Hematopoietic multipotent progenitor cell treated with erythropoietin and hydrocortisone succinate and interleukin-3 and kit ligand, for 17 days (in vitro differentiated cells): ENCODE measurements around the gene LRRC2.
"Not testable (repeated sequence)": the region's sequence is repeated elsewhere in the genome, so short reads cannot be mapped to it uniquely, and the experiment has no call there.

Experiments used
- DNase-seq: peaks from one replicate; pipeline ENCODE4 v3.0.0-alpha.2; 2015; ENCODE audit warnings: low spot score

Gene LRRC2

DNA sequence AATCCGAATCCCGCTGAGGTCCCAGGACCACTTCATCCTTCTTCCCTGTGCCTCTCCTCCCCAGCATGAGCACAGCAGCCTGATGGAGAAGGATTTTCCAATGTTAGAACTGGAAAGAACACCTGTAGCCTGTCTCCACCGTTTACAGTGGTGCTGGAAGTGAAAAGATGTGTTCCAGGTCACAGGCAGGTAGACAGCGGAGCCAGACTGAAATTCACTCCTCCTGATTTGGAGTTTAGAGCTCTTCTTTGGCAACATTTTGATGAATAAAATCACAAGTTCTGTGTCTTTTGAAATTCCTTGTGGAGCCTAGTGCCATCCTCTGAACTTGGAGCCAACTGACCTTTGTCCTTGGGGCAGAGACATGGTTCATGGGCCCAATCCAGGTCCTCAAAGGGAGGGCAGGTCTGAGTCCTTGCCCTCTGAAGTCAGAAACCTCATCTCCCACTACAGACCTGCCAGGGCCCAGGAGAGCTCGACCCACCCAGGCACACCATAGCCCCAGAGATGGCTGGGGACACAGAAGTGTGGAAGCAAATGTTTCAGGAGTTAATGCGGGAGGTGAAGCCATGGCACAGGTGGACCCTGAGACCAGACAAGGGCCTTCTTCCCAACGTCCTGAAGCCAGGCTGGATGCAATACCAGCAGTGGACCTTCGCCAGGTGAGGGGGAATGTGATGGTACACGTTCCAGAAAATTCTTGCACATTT, 68.4 kb downstream of the LRRC2 start, which contains the start of gene RTP3:
Gene RTP3, plus strand, starts transcription at position 421 of the 710 bp plus-strand sequence. Its CDS starts 87 bp downstream, at position 508.
- no peak for DNase-seq

DNA sequence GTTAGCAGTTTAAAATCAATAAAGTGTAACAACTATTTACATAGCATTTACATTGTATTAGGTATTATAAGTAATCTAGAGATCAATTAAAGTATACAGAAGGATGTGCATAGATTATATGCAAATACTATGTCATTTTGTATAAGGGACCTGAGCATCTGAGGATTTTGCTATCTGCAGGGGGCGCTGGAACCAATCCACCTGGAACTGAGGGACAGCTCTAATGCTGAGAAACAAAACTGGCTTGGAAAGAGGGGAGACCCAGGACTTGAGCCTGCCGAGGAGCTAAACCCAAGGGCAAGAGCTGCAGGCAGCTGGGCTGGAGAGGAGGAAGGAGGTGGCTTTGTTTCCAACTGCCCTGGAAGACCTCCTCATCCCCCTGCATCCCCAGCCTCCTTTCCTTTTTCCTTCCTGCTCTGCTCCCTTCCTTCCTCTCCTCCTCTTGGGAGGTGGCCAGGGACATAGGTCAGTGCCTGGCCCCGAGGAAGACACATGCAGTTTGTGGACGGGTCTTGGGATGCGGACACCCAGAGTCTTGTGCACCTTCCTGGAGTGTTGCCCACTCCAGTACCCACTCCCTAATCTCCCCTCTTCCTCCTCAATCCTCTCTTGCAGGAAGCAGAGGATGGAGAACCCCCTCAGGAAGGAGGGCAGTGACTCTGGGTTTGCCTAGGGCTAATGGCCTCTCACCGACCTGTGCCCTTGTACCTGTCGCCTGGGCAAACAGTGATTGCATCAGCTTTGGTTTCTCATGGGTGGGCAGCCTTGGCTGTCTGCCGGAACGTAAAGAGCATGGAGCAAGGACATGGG, 69.2 kb downstream of the LRRC2 start:
- DNase-seq: peak; percentile 66

DNA sequence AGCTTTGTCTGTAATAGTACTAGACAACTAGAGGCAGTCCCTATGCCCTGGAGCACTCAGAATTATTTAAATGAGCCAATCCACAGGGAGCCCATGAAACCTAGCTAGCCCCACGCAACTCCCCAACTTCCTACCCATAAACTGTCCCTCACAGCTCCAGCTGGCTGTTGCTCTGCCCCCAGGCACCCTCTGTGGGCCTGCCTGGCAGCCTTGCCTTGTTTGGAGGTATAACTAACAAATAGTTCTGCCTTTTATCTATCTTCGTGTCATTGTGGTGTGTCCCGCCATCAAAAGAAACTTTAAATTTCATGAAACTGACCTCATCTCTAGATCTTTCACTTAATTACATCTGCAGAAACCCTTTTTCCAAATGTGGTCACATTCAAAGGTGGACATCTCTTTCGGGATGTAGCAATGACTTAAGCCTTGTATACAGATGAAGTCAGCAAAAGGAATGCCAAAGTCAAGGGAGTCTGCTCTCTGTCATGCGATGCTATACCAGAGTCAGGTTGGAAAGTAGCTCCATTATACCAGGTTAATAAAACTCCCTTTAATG, 70.1 kb downstream of the LRRC2 start:
- no peak for DNase-seq

DNA sequence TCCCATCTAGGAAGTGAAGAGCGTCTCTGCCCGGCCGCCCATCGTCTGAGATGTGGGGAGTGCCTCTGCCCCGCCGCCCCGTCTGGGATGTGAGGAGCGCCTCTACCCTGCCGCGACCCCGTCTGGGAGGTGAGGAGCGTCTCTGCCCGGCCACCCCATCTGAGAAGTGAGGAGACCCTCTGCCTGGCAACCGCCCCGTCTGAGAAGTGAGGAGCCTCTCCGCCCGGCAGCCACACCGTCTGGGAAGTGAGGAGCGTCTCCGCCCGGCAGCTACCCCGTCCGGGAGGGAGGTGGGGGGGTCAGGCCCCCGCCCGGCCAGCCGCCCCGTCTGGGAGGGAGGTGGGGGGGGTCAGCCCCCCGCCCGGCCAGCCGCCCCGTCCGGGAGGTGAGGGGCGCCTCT, 71.6 kb downstream of the LRRC2 start:
- DNase-seq: not testable (repeated sequence)

DNA sequence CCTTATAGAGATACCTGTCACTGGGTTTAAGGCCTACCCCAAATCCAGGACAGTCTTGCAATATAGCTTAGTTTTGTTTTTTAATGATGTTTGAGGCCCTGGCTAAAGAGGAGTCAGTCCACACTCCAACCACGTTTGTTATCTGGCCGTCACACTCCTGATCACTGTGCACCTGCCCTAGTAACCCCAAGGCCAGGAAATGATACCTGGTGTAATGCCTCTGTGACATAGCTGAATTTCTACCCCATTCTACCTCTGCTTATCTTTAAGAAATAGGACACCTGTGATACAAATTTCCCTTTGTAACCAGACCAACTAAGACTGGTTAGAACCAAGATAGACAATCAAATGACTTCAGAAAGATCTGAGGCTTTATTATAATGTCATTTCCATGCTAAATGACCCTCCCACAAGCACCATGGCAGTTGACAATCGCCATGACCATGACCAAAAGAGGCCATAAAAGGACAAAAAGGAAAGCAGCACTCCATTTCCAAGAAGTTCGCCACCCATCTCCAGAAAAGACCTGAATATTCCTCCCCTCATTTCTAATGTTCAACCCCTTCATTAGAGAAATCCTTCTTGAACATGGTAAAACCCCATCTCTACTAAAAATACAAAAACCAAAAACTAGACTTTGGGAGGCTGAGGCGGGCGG, 73.1 kb downstream of the LRRC2 start:
- no peak for DNase-seq

DNA sequence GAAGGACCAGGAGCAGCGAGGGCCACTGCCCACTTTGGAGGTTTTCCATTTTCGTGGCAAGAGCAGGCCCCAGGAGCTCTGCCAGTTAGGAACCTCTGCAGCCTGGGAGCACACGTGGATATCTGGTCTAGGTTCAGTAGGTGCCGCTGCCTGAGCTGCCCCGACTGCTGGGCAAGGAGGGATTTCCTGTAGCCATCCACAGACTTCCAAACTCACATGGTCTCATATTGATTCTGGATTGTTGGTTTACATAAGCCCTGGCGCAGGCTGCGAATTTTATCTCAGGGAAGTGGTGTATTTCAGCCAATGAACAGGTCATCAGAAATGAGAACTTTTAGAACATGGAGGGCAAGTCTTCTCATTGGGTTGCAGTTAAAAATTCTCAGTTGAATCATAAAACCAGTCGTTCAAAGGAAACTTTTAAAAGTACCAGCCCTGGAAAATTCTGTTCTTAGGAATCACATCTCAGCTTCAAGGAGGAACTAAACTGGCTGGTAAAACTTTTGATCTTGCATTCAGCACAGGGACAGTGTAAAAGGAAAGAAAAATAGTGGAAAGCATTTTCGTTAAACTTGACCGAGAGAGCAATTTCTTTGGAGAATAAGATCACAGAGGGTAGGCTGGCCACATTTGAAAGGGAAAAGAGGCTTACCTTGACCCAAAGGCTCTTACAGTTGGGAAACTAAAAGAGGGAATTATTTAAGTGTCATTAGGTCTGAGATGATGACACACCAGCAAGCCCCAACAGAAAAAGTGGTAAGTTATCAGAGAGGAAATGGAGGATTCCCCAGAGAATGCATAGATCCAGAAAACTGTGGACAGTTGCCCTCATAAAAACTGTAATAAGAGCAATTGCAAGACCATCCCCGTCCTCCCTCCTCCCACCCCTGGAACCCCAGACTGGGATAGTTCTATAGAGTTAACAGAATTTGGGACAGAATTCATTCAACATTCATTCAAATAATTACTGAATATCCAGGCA, 74.7 kb downstream of the LRRC2 start:
- no peak for DNase-seq

DNA sequence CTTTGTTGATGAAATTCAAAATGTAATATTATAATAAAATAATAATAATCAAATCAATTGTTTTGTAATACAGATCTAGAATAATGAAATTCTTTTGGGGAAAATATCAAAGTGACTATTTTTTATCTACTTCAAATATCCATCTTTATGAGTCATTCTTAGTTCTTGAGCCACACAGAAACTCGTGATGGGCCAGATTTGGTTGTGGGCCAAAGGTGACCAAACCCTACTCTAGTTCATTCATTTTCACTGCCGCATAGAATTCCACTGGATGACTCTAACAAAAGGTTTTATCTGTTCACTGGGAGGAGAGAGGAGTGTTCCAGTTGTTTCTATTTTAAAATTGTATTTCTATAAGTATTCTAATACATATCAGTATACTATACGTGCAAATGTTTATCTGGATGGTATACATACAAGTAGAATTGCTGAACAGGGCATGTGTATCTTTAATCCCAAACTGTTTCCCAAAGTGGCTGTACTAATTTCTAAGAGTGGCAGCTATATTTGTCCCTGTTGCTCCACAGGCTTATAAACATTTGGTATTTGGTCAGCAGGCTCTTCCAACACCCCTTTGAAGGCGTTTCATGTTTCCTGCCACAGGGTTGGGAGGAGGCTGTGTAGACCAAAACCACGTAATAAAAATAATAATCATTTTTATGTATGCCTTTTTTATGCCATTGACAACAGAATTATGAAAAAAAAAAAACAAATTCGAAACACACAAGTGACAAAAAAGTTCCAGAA, 75.6 kb downstream of the LRRC2 start:
- DNase-seq: no peak

DNA sequence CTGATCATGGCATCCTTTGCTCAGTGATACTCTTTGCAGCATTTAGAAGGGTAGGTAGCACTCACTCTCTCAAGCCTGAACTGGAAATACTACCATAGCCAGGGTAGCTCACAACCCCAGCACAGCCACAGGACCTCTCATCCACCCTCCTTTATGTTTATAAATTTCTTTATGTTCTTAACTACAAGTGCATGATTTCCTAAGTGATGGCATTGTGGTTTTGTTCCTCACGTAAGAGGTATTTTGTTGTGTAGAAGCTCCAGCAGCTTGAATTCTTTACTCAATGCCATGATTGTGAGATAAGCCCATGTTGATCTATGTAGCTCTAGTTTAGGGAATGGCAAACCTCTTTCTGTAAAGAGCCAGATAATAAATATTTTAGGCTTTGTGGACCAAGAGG, 76.2 kb downstream of the LRRC2 start:
- DNase-seq: no peak

DNA sequence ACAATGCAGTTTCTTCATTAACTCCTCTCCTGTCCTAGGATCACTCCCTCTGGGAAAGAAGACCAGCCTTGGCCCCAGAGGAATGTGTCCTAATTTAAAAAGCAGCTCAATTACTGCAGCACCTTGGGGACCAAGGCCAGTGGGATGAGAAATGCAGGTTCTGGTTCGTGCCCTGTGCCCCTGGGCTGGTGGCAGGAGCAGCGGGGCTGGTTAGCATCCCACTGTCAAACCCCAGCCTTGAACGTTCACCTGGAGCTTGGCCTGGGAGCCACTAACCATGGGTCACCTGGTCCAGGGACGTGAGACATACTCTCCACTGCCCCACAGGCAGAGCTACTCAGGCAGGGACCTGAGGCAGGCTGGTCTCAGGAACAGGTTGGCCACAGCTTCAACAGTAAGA, 76.7 kb downstream of the LRRC2 start:
- no peak for DNase-seq

DNA sequence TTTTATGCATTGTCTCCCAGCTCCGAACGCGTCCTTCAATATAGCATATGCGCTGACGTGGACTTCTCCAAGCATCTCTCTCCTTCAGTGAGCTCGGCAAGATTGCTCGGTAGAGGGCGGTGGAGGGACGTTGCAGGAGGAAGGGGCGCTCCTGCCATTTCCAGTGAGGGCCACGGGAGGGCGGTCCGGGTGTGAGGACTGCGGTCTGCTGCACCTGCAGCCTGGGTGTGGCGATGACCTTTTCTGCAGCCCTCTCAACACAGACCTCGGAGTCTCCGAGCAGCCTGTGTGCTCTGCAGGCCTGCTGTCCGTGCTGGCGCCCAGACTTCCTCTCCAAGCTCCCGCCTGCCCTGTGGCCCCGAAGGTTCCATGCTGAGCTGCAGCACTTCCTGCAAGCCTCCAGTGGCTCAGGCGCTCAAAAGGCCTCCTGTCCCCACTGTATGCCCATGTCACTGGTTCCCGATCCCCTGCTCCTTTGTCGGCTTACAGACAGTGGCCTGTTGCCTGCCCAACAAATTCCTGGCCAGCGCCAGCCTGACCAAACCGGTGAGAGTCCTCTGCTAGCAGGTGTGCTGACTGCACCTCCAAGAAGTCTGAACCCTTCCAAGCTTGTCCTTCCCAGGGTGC, 77.3 kb downstream of the LRRC2 start:
- peak; percentile 93 for DNase-seq

DNA sequence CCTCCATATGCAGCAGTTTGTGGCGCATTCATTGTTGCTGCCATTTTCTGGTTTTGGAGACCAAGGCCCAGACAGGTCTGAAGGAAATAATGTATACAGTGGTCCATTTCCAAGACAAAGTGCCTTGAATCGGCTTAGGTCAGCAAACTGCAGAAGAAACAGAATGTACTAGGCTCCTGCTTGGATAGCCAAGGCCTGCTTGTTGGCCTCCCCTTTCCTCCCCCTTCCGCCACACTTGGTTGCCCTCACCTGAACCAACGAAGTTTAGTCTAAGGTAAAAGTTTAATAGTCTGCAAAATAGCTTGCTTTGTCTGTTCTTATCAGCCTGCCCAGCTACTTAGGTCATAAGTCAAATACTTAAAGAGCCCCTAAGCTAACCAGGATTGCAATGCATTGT, 80.3 kb downstream of the LRRC2 start:
- DNase-seq: no peak

DNA sequence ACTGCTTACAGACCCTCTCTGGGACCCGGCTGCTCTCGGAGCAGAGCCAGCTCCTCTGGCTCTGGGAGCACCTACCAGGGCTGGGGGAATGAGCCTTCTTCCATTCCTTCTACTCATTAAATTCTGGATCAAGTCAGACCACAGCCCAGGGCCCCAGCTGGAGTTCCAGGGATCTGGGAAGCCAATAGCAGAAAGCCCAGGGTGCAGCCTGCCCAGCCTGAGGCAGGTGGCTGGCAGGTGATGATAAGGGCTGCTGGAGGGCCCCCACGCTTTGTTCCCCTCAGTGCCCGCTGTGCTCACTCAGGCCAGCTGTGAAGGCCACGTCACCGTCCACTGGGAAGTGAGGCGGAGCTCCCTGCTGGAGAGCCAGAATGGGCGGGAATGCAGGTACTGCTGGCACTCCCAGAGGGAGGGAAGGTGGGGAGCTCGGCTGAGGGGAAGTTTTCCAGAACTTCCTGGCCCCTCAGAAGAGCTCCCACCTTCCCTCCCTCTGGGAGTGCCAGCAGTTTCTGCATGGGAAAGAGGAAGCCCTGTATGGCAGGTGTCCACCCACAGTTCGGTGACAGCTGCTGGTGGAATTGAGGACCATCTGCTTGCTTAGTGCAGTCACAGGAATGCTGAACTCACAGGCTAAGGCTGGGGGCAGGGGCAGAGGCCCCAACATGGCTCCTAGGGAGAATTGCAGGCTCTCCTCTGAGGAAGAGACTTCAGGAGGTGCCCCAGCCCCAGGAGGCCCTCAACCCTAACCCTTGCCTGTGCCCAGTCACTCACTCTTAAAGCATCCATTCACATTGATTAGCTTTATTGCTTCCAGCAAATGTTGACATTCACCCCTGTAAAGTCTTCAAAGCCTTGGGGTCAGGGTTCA, 81.0 kb downstream of the LRRC2 start:
- no peak for DNase-seq

DNA sequence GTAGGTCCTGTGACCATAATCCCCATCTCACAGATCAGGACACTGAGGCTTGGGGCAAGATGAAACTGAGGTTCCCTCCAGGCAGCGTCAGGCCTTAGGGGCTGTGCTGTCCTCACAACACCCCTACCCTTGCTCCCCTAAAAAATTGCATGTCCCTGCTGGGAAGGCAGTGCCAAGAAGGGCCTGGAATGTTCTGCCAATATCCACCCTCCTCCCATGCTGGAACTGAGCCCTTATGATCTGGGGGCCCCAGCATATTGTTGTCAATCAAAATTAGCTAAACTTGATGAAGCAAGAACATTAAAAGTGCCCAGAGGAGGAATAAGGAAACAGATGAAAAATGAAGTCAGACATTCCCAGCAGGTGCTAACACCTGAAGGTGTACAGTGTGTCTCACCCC, 81.7 kb downstream of the LRRC2 start:
- no peak for DNase-seq

DNA sequence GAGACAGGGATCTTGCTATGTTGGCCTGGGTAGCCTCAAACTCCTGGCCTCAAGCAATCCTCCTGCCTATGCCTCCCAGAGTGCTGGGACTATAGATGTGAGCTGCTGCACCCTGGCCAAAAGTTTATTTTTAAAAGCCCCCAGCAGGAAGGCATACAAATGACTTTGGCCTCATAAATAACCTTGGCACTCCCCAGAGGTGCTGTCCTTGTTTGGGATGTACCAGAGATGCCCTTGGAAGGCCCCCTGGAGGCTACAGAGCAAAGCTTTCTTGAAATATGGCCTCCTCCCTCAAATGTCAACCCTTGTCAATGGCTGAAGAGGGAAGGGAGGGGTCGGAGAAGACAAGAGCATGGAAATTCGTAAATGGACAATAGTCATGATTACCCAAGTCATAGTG, 82.3 kb downstream of the LRRC2 start:
- DNase-seq: peak; percentile 31

DNA sequence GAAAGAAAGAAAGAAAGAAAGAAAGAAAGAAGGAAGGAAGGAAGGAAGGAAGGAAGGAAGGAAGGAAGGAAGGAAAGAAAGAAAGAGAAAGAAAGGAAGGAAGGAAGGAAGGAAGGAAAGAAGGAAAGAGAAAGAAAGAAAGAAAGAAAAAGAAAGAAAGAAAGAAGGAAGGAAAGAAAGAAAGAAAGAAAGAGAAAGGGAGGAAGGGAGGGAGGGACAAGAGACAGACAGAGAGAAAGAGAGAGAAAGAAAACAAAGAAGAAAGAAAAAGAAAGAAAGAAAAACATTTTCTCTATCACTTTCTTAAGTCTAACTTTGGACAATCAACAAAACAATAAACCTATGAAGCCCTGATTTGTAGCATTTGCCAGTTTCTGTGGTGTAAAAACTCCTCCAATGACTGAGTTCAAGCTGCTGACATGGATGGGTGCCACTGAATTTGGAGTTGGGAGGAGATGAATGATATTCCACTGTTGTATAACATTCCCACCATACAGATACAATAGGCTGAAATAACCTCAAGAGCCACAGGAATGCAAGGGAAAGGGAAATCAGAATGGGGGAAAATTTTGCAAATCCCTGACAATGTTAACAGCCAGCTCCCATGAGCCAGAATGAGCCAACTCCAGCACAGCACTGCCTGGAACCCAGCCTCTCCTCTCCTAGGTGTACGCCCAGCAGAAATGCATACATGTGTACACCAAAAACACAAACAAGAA, 83.3 kb downstream of the LRRC2 start:
- DNase-seq: no peak

DNA sequence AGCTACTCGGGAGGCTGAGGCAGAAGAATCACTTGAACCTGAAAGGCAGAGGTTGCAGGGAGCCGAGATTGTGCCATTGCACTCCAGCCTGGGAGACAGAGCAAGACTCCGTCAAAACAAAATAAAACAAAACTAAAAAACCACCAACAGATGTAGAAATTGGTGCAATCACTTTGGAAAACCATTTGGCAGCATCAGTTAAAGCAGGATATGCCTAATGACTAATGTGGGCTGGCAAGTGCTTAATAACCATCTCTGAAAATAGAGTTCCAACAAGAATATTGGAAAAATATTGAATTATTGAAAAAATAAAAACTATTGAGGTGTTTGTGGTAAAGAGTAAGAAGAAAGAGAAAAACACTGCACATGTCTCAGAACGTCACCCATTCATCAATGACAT, 84.5 kb downstream of the LRRC2 start:
- DNase-seq: no peak

DNA sequence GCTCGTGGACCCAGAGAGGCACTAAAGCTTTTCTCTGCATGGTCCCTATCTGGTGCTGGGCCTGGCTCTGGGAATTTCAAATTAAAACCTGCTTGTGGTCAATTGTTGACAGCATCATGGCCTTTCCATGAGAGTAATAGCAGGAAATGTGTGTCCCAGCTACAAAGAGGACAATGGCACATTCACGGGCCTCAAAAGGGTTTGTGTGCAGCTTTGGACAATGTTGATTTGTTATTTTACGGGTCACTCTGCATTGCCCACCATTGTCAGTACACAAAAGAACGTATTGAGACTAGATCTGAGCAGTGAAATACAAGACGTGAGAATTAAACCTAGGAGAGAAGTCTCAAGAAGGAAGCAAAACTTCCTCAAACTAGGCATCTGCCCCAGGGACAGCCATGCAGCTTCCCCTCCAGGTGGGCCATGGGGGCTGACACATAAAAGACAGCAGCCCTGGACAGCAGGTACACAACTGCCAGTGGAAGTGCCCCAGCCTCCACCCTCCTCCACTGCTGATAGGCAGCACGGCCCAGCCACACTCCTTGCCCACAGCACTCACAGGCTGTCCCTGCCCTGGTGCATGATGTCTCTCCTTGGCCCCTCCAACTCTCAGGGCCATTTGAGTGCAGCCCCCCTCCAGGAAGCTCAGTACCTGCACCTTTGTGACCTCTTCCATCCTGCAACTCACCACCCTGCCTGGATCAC, 85.5 kb downstream of the LRRC2 start:
- DNase-seq: no peak

DNA sequence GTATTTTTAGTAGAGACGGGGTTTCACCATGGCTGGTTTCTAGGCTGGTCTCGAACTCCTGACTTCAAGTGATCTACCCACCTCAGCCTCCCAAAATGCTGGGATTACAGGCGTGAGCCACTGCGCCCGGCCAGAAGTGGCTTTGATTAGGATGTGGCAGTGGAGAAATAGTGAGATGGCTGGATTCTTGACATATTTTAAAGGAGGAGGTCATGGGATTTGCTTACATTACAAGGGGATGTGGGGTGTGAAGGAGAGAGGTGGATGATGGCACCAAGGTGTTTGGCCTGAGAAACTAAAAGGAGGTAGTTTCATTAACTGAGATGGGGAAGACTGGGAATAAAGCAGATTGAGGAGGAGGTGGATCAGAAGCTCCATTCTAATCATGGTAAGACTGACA, 86.4 kb downstream of the LRRC2 start:
- no peak for DNase-seq
